ENCODE data around the gene SPOPL.

GRCh38 chr2:138495384-138495783 lies 6.2 kb upstream of the SPOPL start:
- TF ChIP-seq CTCF (IDR thresholded peaks at IDR 0.05) (no peak), POLR2A (IDR thresholded peaks at IDR 0.05) (no peak)
